ENCODE data around the gene TANGO6.
"Not testable (repeated sequence)": the region's sequence is repeated elsewhere in the genome, so short reads cannot be mapped to it uniquely, and the experiment has no call there.

Gene TANGO6

DNA sequence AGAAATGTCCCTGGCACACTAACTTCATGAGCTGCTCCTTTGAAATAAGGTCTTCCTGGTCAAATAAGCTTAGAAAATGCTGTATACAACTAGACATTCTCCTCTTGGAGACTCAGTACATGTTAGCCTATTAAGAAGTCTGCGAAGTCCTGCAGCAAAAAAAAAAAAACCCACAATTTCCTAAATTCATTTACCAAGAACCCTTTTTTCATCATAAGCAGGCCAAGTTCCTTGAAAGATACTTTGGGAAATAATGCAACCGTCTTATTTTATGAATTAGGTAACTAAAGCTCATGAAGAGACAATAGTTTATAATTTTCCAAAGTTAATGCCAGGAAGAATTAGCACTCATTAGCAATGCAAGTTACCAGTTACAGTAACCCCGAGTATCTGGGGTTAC, 213.1 kb downstream of the TANGO6 start:
- DNase-seq (ENCODE audit: low read depth): no peak

DNA sequence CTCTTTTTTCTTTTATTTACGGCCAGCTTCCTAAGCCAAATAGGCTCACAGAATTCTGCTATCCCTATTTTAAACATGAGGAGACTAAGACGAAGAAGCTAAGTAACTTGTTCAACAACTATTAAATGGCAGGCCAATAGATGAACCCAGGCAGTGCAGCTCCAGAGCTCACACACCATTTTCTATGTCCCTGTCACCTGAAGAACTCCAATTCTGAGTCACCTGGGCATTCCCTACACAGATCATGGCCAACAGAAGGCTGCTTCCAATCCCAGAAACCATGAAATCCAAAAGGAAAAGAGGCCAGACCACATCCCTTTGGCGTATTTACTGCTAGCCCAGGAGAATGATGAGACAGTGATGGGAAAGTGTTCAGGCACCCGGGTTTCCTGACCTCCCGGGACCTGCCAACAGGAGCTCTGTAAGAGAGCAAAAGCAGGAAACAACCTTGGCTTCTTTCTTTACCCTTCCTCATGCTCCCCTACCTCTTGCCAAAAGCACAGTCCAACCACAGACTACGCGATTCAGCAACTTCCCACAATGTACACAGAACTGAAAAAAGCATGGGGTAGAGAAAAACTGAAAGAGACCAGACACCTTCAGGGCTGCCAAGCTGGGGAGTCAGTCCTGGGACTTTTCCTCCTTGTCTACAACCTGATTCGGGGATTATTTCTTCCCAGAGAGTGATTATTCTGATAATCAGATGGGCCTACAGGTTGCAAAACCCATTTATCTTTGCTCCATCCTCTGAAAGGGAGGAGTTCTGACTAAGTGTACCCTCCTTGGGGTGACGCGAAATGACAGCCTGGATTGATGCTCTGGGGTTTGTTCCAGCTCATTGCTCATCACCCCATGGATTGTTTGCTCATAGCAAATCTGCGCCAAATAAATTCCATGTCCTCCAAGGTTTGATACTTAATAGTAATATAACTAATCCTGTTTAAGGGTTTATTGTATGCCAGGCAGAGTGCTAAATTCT, 214.4 kb downstream of the TANGO6 start:
- peak; percentile 64 for DNase-seq (ENCODE audit: low read depth)

DNA sequence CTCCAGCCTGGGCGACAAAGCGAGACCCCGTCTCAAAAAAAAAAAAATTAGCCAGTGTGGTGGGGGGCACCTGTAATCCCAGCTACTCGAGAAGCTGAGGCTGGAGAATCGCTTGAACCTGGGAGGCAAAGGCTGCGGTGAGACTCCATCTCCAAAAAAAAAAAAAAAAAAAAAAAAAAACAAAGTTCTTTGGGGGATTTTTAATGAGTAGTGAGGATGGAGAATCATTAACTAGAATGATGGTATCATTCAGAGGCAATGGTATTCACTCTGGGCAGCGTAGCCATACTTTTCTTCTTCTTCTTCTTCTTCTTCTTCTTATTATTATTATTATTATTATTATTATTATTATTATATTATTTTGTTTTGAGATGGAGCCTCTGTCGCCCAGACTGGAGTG, 220.2 kb downstream of the TANGO6 start:
- DNase-seq (ENCODE audit: low read depth): not testable (repeated sequence)

DNA sequence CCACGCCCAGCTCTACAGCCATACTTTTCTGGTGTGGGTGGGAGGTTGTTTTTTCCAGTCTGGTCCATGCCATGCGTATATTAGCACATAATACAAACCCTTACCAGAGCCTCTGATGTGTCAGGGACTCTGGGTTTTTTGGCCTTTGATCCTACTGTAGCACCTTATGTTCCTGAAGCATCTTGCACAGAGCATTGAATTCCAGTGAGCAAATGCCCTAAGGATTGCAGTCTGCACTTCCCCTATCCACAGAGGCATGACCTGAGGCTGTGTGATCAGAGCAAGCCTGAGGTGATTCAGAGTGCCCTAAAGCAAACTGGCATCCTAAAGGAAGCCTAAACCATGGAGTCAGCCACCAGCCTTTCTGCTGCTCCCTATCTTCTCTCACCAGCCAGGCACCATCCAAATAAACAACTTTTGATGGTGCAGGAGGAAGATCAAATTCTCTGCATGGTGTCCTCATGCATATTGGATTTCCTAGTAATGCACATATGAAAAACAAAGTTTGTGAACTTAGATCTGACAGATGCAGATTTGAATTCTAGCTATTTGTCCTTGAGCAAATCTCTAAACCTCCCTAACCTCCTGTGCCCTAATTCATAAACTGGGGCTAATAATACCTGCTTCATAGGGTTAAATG, 220.9 kb downstream of the TANGO6 start:
- no peak for DNase-seq (ENCODE audit: low read depth)

DNA sequence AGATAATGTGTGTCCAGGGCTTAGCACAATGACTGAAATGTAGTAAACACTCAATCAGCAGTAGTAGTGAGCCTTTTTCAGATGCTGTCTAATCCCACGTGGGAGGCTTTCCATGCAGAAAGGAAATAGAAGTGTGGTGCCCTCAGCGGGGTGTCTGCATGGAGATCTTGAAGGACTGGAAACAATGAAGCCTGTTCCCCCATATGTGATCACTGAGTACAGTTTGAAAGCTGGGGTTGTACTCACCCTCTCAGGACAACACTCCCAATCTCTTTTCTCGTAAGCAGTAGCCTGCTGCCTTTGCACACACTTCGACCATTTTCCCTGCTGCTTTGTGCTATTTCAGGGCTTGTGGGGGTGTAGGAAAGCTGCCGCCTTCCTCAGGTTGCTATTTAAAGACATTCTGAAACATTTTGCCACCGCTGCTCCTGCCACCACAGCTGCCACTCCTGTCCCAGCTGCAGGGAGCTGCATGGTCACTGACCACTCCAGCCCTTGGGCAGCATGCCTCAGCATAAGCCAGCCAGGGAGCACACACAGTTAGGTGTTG, 221.5 kb downstream of the TANGO6 start:
- DNase-seq (ENCODE audit: low read depth): no peak

DNA sequence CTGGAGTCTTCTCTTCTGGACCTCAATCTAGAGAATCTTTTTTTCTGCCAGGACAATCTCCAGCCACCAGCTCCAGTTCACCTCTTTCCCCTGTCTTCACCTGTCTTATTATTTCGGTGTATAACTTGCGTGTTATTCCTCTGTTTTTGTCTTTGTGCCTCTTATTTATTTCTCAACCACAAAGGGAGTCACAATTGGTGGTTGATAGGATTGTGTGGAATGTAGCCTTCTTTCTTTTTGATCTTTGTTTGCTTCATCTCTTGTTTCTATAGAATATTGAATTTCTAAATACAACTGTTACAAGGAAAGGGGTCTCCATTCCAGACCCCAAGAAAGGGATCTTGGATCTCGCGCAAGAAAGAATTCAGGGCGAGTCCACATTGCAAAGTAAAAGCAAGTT, 226.2 kb downstream of the TANGO6 start:
- no peak for DNase-seq (ENCODE audit: low read depth)

DNA sequence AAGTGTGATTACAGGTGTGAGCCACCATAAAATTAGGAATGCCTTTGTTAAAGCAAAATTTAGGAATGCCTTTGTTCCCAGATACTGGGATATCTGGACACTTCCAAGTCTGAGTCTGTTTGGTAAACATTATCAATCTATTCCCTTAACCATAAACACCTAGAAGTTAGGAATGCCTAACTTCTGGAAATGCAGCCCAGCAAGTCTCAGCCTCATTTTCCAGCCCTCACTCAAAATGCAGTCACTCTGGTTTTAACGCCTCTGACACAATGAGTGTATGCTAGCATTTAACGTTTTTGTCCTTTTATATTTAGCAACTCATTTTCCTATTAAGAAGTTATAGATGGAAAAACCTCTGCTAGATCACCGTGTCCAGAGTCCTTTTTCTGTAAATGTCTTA, 227.7 kb downstream of the TANGO6 start:
- DNase-seq (ENCODE audit: low read depth): no peak

DNA sequence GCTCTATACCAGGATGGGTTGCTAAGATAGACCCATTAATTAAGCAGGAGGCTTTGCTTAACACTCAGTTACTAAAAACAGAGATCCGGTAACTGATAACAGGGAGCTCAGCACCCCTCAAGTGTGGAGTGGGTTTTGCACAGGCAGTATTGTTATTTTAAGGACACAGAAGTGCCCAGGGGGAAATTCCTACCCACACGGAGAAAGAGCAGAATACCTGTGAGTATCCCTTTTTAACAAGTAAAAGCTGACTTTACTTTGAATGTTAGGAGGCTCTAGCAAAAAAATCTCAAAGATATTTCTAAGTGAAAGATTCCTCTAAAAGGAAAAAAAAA, 229.3 kb downstream of the TANGO6 start:
- no peak for DNase-seq (ENCODE audit: low read depth)

DNA sequence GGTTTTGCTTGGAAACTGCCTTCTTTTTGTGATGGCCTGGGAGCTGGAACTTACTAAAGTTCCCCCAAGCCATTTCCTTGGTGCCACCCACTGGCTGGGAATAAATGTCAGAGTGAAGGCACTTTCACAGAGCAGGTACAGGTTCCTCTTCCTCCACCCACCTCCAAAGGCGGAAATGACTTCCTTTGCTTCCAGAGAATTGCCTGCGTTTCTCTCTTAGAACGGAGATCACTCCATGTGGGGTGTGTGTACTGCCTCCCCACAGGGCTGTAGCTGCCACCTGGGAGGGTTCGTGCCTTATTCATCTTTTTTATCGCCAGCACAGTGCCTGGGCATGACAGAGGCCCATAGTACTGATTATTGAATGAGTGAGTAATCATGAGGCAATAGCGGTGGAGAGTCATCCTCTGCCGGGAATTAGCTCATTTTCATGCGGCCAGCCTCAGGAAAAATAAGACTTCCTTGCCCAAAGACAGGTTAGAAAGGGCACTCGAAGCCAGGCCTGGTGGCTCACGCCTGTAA, 229.9 kb downstream of the TANGO6 start:
- peak; percentile 43 for DNase-seq (ENCODE audit: low read depth)

DNA sequence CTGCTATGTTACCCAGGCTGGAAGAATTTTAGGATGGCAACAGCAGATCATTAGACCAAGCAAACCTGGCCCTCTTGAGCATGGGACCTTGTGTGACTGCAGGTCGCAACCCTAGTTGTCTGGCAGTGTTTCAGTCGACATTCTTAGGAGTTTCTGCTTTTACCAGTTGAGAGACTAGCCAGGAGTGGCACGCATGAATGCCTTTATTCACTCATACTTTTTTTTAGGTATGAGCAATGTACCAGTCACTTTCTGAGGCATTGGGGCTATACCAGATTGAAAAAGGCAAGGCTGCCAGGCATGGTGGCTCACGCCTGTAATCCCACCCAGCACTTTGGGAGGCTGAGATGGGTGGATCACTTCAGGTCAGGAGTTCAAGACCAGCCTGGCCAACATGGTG, 233.9 kb downstream of the TANGO6 start:
- DNase-seq (ENCODE audit: low read depth): no peak

DNA sequence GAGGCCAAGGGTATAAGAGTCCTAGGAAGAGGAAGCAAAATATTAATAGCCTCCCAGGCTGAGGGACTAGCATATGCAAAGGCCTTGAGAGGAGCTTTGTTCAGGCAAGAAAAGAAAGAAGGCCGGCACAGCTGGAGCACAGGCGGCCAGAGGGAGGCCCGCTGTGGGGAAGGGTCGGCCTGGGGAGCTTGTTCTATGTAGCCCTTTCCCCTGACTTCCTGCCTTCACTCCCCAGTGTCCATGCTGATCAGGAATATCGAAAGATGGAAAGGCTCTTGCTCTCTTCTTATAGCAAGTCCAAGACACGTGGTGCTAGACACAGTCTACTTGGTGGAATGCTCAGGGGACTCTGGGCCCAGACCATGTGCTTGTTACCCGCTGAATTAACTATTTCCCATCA, 234.7 kb downstream of the TANGO6 start:
- no peak for DNase-seq (ENCODE audit: low read depth)

DNA sequence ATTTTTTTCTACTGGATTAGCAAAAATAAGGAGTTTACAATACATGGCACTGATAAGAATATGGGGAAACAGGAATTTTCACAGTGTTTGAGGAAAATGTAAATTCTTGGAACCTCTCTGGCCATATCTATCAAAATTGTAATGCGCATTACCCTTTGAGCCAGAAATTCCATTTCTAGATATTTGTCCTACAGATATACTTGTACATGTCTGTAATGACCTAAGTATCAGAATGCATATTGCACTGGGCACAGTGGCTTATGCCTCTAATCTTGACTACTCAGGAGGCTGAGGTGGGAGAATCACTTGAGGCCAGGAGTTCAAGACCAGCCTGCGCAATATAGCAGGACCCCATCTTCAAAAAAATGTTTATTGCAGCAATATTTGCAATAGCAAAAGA, 236.4 kb downstream of the TANGO6 start:
- no peak for DNase-seq (ENCODE audit: low read depth)

DNA sequence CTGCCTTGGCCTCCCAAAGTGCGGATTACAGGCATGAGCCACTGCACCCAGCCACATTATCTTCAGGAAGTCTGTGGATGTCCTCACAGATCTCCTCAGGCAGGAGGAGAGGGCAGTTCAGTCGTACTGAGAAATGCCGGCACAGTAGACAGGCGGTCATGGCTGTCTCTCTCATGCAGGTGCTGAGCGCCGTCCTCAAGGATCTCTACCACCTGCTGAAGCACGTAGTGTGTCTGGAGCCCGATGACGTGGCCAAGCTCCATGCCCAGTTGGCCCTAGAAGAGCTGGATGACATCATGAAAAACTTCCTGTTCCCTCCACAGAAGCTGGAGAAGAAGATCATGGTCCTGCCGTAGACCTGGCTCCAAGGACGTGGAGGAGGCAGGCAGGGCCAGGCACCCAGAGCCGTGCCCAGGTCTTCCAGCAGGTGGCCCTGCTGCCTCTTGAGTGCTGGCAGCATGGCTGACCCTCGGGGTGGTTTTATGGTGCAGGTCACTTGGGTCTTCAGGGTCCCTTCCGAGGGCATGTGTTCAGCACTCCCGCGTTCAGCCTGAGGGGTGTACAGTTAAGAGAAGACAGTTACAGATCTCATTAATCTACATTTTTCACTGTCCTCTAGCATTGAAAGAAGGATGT, 240.1 kb downstream of the TANGO6 start:
- DNase-seq (ENCODE audit: low read depth): no peak

DNA sequence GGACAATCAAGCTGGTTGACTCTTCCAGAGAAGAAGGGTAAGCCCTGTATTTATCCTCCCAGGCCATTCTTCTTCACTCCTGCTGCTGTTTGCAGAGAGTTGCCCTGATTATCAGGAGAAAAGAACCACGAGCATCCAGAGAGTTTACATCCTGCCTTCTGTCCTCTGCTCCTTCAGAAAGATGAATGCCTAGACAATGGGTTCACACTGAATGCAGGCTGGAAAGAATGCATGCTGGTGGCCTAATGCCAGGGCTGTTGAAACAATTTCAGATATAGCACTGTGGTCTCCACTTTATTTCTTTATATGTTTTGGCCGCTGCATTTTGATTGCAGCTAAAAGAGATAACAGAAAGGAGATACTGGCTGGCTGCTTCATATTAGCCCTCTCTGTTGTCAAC, 241.0 kb downstream of the TANGO6 start:
- no peak for DNase-seq (ENCODE audit: low read depth)

DNA sequence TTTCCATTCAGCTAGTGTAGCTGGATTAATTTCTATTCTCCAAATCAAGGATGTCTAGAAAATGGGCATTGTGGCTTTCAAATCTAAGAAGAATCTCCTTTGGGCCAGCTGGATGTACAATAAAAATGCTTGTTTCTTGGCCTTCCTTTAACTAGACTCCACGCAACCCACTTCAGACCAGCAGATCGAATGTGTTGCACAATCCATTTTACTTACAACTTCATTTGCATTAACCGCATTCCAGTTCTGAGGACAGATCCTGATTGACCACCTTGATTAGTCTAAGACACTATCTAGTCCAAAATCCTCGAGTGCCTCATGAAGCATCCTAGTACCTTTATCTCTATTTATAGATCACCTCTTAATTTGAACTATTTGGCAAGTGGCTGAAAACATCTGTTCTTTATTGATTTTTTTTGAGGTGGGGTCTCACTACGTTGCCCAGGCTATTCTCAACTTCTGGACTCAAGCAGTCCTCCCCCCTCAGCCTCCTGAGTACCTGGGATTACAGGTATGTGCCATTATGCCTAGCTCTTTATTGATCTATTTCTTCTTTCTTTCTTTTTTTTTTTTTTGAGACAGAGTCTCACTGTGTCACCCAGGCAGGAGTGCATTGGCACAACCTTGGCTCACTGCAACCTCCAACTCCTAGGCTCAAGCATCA, 241.8 kb downstream of the TANGO6 start:
- DNase-seq (ENCODE audit: low read depth): no peak

DNA sequence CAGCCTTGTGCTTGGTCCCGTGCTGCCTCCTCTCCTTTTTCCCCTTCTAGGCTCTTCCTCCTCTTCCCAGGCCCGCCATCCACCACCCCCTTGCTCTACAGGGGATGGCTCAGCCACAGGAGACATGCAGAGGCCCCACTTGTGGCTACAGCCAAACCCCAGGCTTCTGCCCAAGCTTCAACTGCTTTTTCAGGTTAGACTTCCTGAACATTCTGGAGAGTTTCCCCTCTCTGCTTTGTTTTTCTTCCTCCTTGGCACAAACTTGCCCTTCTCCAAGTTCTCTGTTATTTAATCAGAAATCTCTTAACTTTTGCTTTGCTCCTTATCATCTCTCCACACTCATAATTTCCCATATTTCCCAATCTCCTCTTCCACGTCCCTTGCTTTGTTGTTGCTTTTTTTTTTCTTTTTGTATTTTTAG, 243.8 kb downstream of the TANGO6 start:
- DNase-seq (ENCODE audit: low read depth): no peak

DNA sequence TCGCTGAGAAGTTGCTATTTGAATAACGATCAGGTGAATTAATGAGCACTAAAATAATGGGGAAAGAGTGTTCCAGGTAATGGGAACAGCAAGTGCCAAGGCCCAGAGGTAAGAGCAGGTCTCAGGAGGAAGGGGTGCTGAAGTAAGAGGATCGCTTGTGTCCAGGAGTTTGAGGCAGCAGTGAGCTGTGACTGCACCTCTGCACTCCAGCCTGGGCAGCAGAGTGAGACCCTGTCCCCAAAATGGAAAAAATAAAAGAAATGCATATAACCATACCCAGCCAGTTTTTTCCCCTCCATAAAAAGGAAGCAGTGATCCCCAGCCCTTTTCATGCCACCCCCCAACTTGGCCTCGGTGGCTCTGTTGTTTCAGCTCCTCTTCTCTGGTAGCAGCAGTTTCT, 245.4 kb downstream of the TANGO6 start:
- no peak for DNase-seq (ENCODE audit: low read depth)

DNA sequence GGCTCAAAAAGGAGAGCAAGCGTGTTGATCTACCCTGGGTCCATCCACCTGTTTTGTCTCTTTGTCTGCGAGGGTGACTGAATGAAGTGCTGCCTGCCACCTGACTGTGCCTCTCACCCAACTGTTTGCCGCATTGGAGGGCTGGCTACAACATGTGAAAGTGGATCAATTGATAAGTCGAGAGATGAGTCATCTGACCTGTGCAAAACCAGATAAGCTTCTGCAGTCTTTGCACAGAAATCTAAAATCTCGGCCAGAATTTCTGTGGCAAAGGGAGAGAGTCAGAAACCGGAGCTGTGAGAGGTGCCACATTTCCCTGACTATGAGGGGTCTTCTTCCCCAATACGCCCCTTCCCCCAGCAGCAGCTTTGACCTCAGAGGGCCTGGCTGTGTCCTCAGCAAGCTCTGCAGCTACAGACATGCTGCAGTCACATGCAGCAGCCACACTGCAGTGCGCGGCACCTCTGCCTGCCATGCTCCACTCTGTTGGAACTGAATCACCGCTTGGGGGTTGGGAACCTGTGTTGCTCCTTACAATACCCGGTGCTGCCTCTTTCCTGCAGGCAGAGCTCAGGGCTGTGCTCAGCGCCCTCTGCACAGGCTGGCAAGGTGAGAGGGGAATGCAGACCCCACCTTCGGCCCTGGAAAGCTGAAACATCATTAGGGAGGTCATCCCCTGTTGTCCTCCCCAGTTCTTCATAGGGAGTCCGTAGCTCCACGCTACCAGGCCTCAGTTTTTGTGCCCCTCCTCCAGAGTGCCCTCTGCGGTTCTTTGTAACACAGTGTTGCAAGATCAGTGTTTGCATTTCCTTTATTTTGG, 246.0 kb downstream of the TANGO6 start:
- DNase-seq (ENCODE audit: low read depth): no peak

DNA sequence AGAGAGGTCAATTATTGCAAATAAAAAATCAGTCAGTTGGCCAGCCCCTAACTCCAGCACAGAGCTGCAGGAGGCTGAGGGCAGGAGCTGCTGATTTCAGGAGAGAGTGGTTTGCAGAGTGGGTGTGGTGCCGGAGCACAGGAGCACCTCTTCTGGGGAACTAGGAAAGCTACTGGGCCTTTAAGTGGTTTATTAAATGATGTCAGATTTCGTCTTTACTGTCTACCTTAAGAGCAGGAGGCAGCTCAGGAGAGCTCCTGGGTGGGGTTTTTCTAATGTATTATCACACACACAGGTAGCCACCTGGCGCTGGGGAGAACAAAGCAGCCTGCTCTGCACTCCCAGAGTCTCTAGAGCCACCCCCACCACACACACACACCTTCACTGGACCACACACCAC, 250.6 kb downstream of the TANGO6 start:
- no peak for DNase-seq (ENCODE audit: low read depth)

DNA sequence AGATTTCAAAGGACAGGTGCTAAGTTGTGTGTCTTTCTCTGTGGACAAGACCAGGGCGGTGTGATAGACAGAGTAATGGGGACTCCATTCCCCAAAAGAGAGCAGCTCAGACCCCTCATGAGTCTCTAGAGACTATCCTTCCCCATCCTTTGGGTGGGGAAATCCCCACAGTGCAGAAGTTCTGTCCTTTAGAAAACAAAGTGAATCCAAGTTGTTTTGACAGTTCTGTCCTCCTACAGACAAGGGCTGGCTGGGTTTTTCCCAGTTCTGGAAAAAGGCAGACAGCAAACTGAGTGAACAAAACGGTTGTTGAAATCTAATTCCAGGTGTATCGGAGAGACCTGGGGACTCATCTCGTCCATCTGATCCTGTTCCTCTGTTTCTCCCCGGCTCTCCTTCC, 251.2 kb downstream of the TANGO6 start:
- DNase-seq (ENCODE audit: low read depth): no peak

DNA sequence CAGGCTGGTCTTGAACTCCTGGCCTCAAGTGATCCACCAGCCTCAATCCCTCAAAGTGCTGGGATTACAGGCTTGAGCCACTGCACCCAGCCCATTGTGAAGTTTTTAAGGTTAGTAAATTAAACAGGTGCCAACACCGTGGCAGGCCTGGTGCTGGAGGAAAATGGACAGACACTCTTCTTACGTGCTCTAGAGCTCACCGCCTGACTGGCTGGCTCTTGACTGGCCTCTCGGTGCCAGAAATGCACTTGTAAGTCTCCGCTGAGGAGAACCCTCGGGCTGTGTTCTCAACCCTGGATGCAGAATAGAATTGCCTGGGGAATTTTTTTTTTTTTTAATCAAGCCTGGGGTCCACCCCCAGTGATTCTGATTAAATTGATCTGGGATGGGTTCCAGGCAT, 251.9 kb downstream of the TANGO6 start:
- DNase-seq (ENCODE audit: low read depth): no peak
